Endothelial cell (in vitro differentiated cells): Measurements from ENCODE around the gene GREB1. TPM values are rescaled to one million over a fixed set of nuclear protein-coding genes. Genes with fewer than 3 reads are reported as not detected.

ENCODE experiments used
- DNase-seq: peaks from one replicate; pipeline ENCODE4 v3.0.0; 2021; ENCODE audit warnings: low spot score
- H3K27ac Mint-ChIP-seq: one replicate; pipeline ENCODE4 v1.8.0; 2021; ENCODE audit warnings: mixed read lengths, inconsistent platforms; ENCODE audit not compliant: unreplicated experiment
- H3K27me3 Mint-ChIP-seq: one replicate; pipeline ENCODE4 v1.8.0; 2021; ENCODE audit warnings: mild to moderate bottlenecking, moderate library complexity, mixed read lengths, inconsistent platforms; ENCODE audit not compliant: unreplicated experiment
- H3K36me3 Mint-ChIP-seq: one replicate; pipeline ENCODE4 v1.8.0; 2021; ENCODE audit warnings: mild to moderate bottlenecking, low read depth, mixed read lengths, inconsistent platforms; ENCODE audit not compliant: unreplicated experiment
- H3K4me1 Mint-ChIP-seq: one replicate; pipeline ENCODE4 v1.8.0; 2021; ENCODE audit warnings: mild to moderate bottlenecking, mixed read lengths, inconsistent platforms; ENCODE audit not compliant: unreplicated experiment
- H3K4me3 Mint-ChIP-seq: one replicate; pipeline ENCODE4 v1.8.0; 2021; ENCODE audit warnings: mild to moderate bottlenecking, mixed read lengths, inconsistent platforms; ENCODE audit not compliant: unreplicated experiment
- H3K9me3 Mint-ChIP-seq: one replicate; pipeline ENCODE4 v1.8.0; 2021; ENCODE audit warnings: mixed read lengths, inconsistent platforms; ENCODE audit not compliant: unreplicated experiment
- CTCF ChIP-seq: fragments of 200-600 bp; sonication (generic); IDR thresholded peaks from one replicate; pipeline ENCODE4 v1.5.0; 2021; ENCODE audit warnings: antibody characterized with exemption; ENCODE audit not compliant: unreplicated experiment
- total RNA-seq: library from RNA; stranded (reverse); fragmentation: NEBNext Ultra II Directional; extraction: Animal tissue kit (Norgen Biotek cat#: 25700); gene quantifications from one replicate; pipeline ENCODE4 v1.2.1, GENCODE V29; 2021; ENCODE audit not compliant: unreplicated experiment

Gene GREB1
- total RNA-seq, 1 donor from 2014 or later, result 35.9 TPM

GRCh38 chr2:11505652-11506610 is 27.9 kb upstream of the GREB1 start:
- Mint-ChIP-seq H3K27ac (no peak overlapping the region), H3K9me3 (no peaks in the 10 kb centered on the region), H3K4me1 (no peaks in the 10 kb centered on the region), H3K36me3 (peaks cover 4% of the 10 kb centered on the region), H3K27me3 (peaks cover 2% of the 10 kb centered on the region), H3K4me3 (no peak overlapping the region)
- no peak for DNase-seq
- TF ChIP-seq CTCF, result no peak

DNA sequence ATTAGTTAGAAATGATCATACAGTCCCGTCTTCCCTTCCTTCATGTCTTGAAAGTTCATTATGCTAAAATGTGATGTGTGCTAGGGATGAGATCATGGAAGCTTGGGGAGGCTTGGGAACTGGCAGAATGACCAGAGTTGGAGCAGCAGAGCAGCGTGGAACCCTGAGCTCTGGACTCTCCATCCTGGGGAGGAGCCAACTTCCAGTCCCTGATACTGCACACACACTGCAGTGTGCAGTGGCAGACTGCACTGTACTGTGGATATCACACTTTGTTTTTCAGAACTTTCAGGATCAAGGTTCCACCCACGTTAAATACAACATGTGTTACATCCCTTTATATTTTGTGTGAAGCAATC is 27.3 kb upstream of the GREB1 start:
- peaks cover 4% of the 10 kb centered on the region for H3K4me1 Mint-ChIP-seq
- H3K4me3 Mint-ChIP-seq, result no peak overlapping the region
- H3K27ac Mint-ChIP-seq, result no peak overlapping the region
- no peaks in the 10 kb centered on the region for H3K9me3 Mint-ChIP-seq
- H3K36me3 Mint-ChIP-seq, result peaks cover 4% of the 10 kb centered on the region
- peaks cover 2% of the 10 kb centered on the region for H3K27me3 Mint-ChIP-seq
- DNase-seq, result no peak
- no peak for TF ChIP-seq CTCF

GRCh38 chr2:11507517-11507916 is 26.3 kb upstream of the GREB1 start:
- H3K27me3 Mint-ChIP-seq, result peaks cover 2% of the 10 kb centered on the region
- H3K9me3 Mint-ChIP-seq, result no peaks in the 10 kb centered on the region
- H3K4me1 Mint-ChIP-seq, result peaks cover 6% of the 10 kb centered on the region
- H3K27ac Mint-ChIP-seq, result no peak overlapping the region
- TF ChIP-seq CTCF, result no peak
- no peak for DNase-seq
- H3K36me3 Mint-ChIP-seq, result peaks cover 3% of the 10 kb centered on the region
- H3K4me3 Mint-ChIP-seq, result no peak overlapping the region

- Mint-ChIP-seq H3K4me1 (peaks cover 8% of the 10 kb centered on the region), H3K36me3 (no peaks in the 10 kb centered on the region), H3K27me3 (peaks cover 2% of the 10 kb centered on the region), H3K4me3 (no peak overlapping the region), H3K9me3 (no peaks in the 10 kb centered on the region), H3K27ac (no peak overlapping the region)
- TF ChIP-seq CTCF, result no peak
- no peak for DNase-seq
Observed at GRCh38 chr2:11508279-11508678, 25.6 kb upstream of the GREB1 start.

- Mint-ChIP-seq H3K27me3 (peaks cover 8% of the 10 kb centered on the region), H3K27ac (no peak overlapping the region), H3K9me3 (no peaks in the 10 kb centered on the region), H3K4me1 (peaks cover 22% of the 10 kb centered on the region), H3K4me3 (no peak overlapping the region), H3K36me3 (no peaks in the 10 kb centered on the region)
- no peak for TF ChIP-seq CTCF
- DNase-seq, result no peak
Observed at GRCh38 chr2:11509657-11510360, 24.0 kb upstream of the GREB1 start.
